IMR-90 (cell line): ENCODE results near the gene PAQR4. TPM values are rescaled to one million over a fixed set of nuclear protein-coding genes. Genes with fewer than 3 reads are reported as not detected.

ENCODE experiments used
- ATAC-seq: fragments of 200-7000 bp; cut with Tn5 transposase; 2 replicates; pipeline ENCODE4 v1.9.1; 2020; ENCODE audit warnings: low read depth, mild to moderate bottlenecking, moderate library complexity
- BruUV-seq: library from RNA; stranded (reverse); fragments of 400-500 nt; replicated peaks from 2 replicates; lab custom pipeline; 2021; lab: Mats Ljungman, UMichigan
- CTCF ChIA-PET: fragments of 300-600 bp; formaldehyde crosslinking; extraction: SDS; loops from one replicate; lab custom pipeline; 2021; ENCODE audit warnings: antibody characterized with exemption; lab: Yijun Ruan, JAX
- POLR2A ChIA-PET: fragments of 300-600 bp; sonication (Branson Sonifier 250); formaldehyde crosslinking; loops from one replicate; lab custom pipeline; 2022; ENCODE audit warnings: antibody characterized with exemption; ENCODE audit not compliant: unreplicated experiment; lab: Charles Lee
- DNase-seq: peaks from one replicate; pipeline ENCODE4 v3.0.0; 2013
- H2AFZ ChIP-seq: replicated peaks from 2 replicates; pipeline ENCODE3; 2013; ENCODE audit warnings: low read length, mild to moderate bottlenecking; ENCODE audit not compliant: poor library complexity
- H2AK5ac ChIP-seq: 2 replicates; pipeline ENCODE4 v1.6.1; 2013; ENCODE audit warnings: low read depth, low read length, inconsistent platforms
- H2AK9ac ChIP-seq: replicated peaks from 2 replicates; pipeline ENCODE3; 2013; ENCODE audit warnings: mild to moderate bottlenecking, low read depth, low read length, moderate library complexity; ENCODE audit not compliant: poor library complexity
- H2BK120ac ChIP-seq: 2 replicates; pipeline ENCODE4 v1.6.1; 2013; ENCODE audit warnings: low read depth, low read length, inconsistent platforms
- H2BK15ac ChIP-seq: 3 replicates; pipeline ENCODE4 v1.6.1; 2013; ENCODE audit warnings: low read depth, low read length, inconsistent platforms
- H2BK20ac ChIP-seq: 2 replicates; pipeline ENCODE4 v1.6.1; 2013; ENCODE audit warnings: low read depth, mild to moderate bottlenecking, inconsistent platforms, low read length, moderate library complexity
- H2BK5ac ChIP-seq: 2 replicates; pipeline ENCODE4 v1.6.1; 2013; ENCODE audit warnings: mild to moderate bottlenecking, low read depth, low read length, inconsistent platforms; ENCODE audit not compliant: poor library complexity, severe bottlenecking
- H3K14ac ChIP-seq: replicated peaks from 2 replicates; pipeline ENCODE4 v1.6.1; 2013; ENCODE audit warnings: low read depth, low read length, inconsistent platforms
- H3K18ac ChIP-seq: 2 replicates; pipeline ENCODE4 v1.6.1; 2013; ENCODE audit warnings: low read depth, low read length, control low read depth
- H3K23ac ChIP-seq: 2 replicates; pipeline ENCODE4 v1.6.1; 2013; ENCODE audit warnings: low read depth, low read length, inconsistent platforms
- H3K27ac ChIP-seq: 2 replicates; pipeline ENCODE4 v1.5.1; 2013; ENCODE audit warnings: mild to moderate bottlenecking, control low read depth, low read length; ENCODE audit not compliant: insufficient read depth
- H3K27me3 ChIP-seq: 2 replicates; pipeline ENCODE4 v1.6.1; 2013; ENCODE audit warnings: low read length; ENCODE audit not compliant: control insufficient read depth, insufficient read depth
- H3K36me3 ChIP-seq: 2 replicates; pipeline ENCODE4 v1.6.1; 2013; ENCODE audit warnings: low read length, mixed read lengths; ENCODE audit not compliant: control insufficient read depth, insufficient read depth
- H3K4ac ChIP-seq: 2 replicates; pipeline ENCODE4 v1.6.1; 2013; ENCODE audit warnings: low read depth, low read length, inconsistent platforms
- H3K4me1 ChIP-seq: 2 replicates; pipeline ENCODE4 v1.6.1; 2013; ENCODE audit warnings: low read length, mixed read lengths; ENCODE audit not compliant: control insufficient read depth, insufficient read depth
- H3K4me2 ChIP-seq: 2 replicates; pipeline ENCODE4 v1.6.1; 2013; ENCODE audit warnings: low read depth, mild to moderate bottlenecking, control low read depth, low read length, moderate library complexity
- H3K4me3 ChIP-seq: 2 replicates; pipeline ENCODE4 v1.5.1; 2013; ENCODE audit warnings: low read depth, mild to moderate bottlenecking, control low read depth, low read length, moderate library complexity; ENCODE audit not compliant: insufficient read depth
- H3K56ac ChIP-seq: 2 replicates; pipeline ENCODE4 v1.6.1; 2013; ENCODE audit warnings: low read length, inconsistent platforms; ENCODE audit not compliant: insufficient read depth; ENCODE audit errors: extremely low read depth
- H3K79me1 ChIP-seq, 2 experiments: 2 replicates each; pipeline ENCODE4 v1.6.1; 2013; ENCODE audit warnings: low read length in 2 of 2, inconsistent platforms in 1 of 2, low read depth in 1 of 2
- H3K9ac ChIP-seq: 2 replicates; pipeline ENCODE4 v1.6.1; 2013; ENCODE audit warnings: low read depth, low read length, control low read depth
- H3K9me1 ChIP-seq: 2 replicates; pipeline ENCODE4 v1.6.1; 2013; ENCODE audit warnings: low read length, inconsistent platforms; ENCODE audit not compliant: insufficient read depth
- H3K9me3 ChIP-seq: 2 replicates; pipeline ENCODE4 v1.6.1; 2013; ENCODE audit warnings: low read length; ENCODE audit not compliant: control insufficient read depth, insufficient read depth
- H4K20me1 ChIP-seq: 2 replicates; pipeline ENCODE4 v1.6.1; 2013; ENCODE audit warnings: low read length, inconsistent platforms; ENCODE audit not compliant: insufficient read depth
- H4K5ac ChIP-seq: 2 replicates; pipeline ENCODE4 v1.6.1; 2013; ENCODE audit warnings: mild to moderate bottlenecking, low read depth, low read length, control low read depth
- H4K8ac ChIP-seq, 2 experiments: 2 replicates each; pipeline ENCODE4 v1.6.1; 2013; ENCODE audit warnings: low read depth in 2 of 2, low read length in 2 of 2, control low read depth in 1 of 2, inconsistent platforms in 1 of 2
- H4K91ac ChIP-seq: 2 replicates; pipeline ENCODE4 v1.6.1; 2013; ENCODE audit warnings: low read depth, low read length, inconsistent platforms; ENCODE audit not compliant: insufficient read depth
- BHLHE40 ChIP-seq: fragments of 150-350 bp; IDR thresholded peaks from 2 replicates; pipeline ENCODE4 v1.6.1; 2016; ENCODE audit warnings: mild to moderate bottlenecking, low read depth, low read length
- CEBPB ChIP-seq: IDR thresholded peaks from 2 replicates; pipeline ENCODE4 v1.6.1; 2012; ENCODE audit warnings: low read depth, low read length, improper control_type of control experiment
- CHD1 ChIP-seq: IDR thresholded peaks from 2 replicates; pipeline ENCODE4 v1.6.1; 2012; ENCODE audit warnings: low read depth, low read length, improper control_type of control experiment
- FOS ChIP-seq: fragments of 150-350 bp; IDR thresholded peaks from 2 replicates; pipeline ENCODE4 v1.6.1; 2016; ENCODE audit warnings: low read depth, low read length
- MAZ ChIP-seq: IDR thresholded peaks from 2 replicates; pipeline ENCODE4 v1.6.1; 2012; ENCODE audit warnings: low read depth, mild to moderate bottlenecking, low read length, improper control_type of control experiment, moderate library complexity, borderline replicate concordance
- NFE2L2 ChIP-seq: fragments of 150-350 bp; IDR thresholded peaks from 2 replicates; pipeline ENCODE4 v1.6.1; 2016; ENCODE audit warnings: low read depth, mild to moderate bottlenecking, low read length
- POLR2A ChIP-seq: IDR thresholded peaks from 2 replicates; pipeline ENCODE4 v1.6.1; 2012; ENCODE audit warnings: mild to moderate bottlenecking, low read depth, low read length
- RAD21 ChIP-seq: IDR thresholded peaks from 2 replicates; pipeline ENCODE4 v1.6.1; 2012; ENCODE audit warnings: low read length, improper control_type of control experiment
- RCOR1 ChIP-seq: IDR thresholded peaks from 2 replicates; pipeline ENCODE4 v1.6.1; 2012; ENCODE audit warnings: mild to moderate bottlenecking, low read length, improper control_type of control experiment; ENCODE audit not compliant: insufficient replicate concordance
- RFX5 ChIP-seq: IDR thresholded peaks from 2 replicates; pipeline ENCODE4 v1.8.0; 2012; ENCODE audit warnings: low read depth, mild to moderate bottlenecking, low read length, moderate library complexity
- WGBS, 2 experiments: methylation state at CpG; one replicate each; pipeline versions ENCODE4 v1.1.5 to v1.1.7; 2013; ENCODE audit warnings: missing lambda C conversion rate in 2 of 2; ENCODE audit not compliant: insufficient read length in 1 of 2; ENCODE audit errors: extremely low coverage in 2 of 2; 5-methylcytosine and 5-hydroxymethylcytosine counted together
- dilution Hi-C: fragments of 300-500 bp; cut with HindIII; formaldehyde crosslinking; loops from one replicate; pipeline ENCODE4 v1.14.3; 2018; ENCODE audit warnings: low sequenced_read_pairs; ENCODE audit not compliant: unreplicated experiment
- in situ Hi-C: fragments of 300-500 bp; cut with MboI; formaldehyde crosslinking; loops from 3 replicates; pipeline ENCODE4 v1.14.3; 2019; ENCODE audit warnings: low sequenced_read_pairs, inconsistent platforms, mixed read lengths
- intact Hi-C: fragments of 100-400 bp; cut with micrococcal nuclease; formaldehyde crosslinking; loops from 2 replicates; pipeline ENCODE4 v1.10.0; 2022
- polyA plus RNA-seq, 3 experiments: library from polyadenylated mRNA; depleted of rRNA; stranded (reverse); fragments of >200 nt; gene quantifications; 2 replicates each; pipeline ENCODE4 v1.2.3, GENCODE V29; 2012; ENCODE audit warnings: low replicate concordance in 1 of 3
- total RNA-seq: library from RNA; depleted of rRNA; stranded (reverse); fragments of >200 nt; gene quantifications from 2 replicates; pipeline ENCODE4 v1.2.3, GENCODE V29; 2012

Gene PAQR4
- total and polyA plus RNA-seq, 2 of the 4 experiments (the other 2 are of a cell fraction): 2.2 to 10.0 TPM

DNA sequence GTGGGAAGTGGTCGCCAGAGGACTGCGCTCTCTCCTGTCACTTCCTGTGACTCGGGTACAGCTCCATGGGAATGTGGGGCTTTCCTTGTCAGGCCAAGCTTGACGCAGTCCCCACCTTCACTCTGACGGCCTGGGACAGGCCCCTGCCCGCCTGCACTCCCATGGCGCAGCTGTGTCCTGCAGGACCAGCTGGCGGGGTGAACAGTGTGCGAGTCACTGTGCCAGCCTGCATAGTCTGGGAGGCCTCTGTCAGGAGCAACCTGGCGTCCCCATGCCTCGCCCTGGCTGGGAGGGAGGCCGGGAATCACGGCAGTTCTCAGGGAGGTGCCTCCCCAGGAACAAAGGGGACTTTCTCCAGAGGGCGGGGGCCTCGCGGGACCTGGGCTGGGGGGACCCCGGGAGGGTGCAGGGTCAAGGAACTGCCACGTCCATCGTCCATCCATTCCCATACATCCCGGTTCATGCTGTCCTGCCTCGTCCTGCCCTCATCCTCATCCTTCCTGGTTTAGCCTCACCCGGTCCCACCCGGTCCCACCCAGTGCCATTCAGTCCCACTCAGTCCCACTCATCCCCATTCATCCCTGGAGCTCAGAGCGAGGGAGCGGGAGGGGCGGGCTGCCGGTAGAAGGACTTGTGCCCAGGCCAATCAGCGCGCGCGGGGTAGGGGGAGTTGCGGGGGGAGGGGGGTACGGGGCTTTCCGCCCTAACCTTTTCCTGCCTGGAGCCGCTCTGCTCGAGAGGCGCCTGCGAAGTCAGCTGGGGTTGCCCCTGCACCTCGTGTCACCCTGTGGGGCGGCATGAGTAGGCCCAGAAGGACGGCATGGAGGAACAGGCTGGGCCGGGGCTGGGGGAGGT, 44.0 kb upstream of the PAQR4 start (continued):
- TF ChIP-seq RCOR1 (no peak), POLR2A (no peak)

DNA sequence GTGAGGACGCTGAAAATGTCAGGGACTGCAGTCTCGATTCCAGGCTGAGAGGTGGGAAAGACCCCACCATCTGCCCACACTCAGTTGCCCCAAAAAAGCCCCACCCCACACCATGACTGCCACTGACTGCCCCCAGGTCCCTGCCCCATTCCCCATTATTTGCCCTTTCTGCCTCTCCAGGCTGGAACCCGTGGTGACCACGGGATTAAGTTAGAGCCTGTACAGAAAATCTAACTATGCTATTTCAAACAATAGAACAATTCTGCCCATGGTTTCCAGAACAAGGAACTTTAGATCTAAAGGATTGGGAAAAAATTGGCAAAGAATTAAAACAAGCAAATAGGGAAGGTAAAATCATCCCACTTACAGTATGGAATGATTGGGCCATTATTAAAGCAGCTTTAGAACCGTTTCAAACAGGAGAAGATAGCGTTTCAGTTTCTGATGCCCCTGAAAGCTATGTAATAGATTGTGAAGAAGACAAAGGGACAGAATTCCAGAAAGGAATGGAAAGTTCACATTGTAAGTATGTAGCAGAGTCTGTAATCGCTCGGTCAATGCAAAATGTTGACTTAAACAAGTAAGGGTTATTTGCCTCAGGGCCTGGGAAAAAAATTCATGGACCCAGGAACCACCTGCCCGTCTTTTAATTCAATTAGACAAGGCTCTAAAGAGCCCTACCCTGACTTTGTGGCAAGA, 43.0 kb upstream of the PAQR4 start:
- CTCF ChIA-PET: interaction anchor here (0.7 to 1.2 kb wide), 2 partner anchors 13 to 20 kb away, joined by 3 read pairs; no protein-coding TSS in a partner anchor
- POLR2A ChIA-PET: no interaction called here
- H3K27ac ChIP-seq: no peak overlapping the region

More for the DNA sequence above, 43.0 kb upstream of the PAQR4 start:
- Histone ChIP-seq H3K36me3 (peaks cover 24% of the 10 kb centered on the region), H4K8ac (no peak overlapping the region), H3K4me1 (no peaks in the 10 kb centered on the region), H3K18ac (no peak overlapping the region), H3K23ac (no peak overlapping the region), H3K9me1 (no peaks in the 10 kb centered on the region), H2AK9ac (no peak overlapping the region), H3K4me2 (no peak overlapping the region), H3K4me3 (no peak overlapping the region), H3K9me3 (no peaks in the 10 kb centered on the region), H3K56ac (no peak overlapping the region; the same call in 1 of the 2 replicates), H2BK20ac (no peak overlapping the region), H2AFZ (no peak overlapping the region), H2BK15ac (no peak overlapping the region), H3K27me3 (no peaks in the 10 kb centered on the region), H3K4ac (no peak overlapping the region), H3K14ac (no peak overlapping the region), H2BK5ac (no peak overlapping the region), H4K5ac (no peak overlapping the region), H3K79me1 (peaks cover 6 to 40% of the 10 kb centered on the region in 2 experiments), H4K91ac (no peak overlapping the region), H3K9ac (no peak overlapping the region), H2BK120ac (no peak overlapping the region), H2AK5ac (no peak overlapping the region), H4K20me1 (peaks cover 6% of the 10 kb centered on the region; the same call in 1 of the 2 replicates)
- 80% methylated on average over 1 of the region's 9 CpGs; no CpG with 5 or more reads in 1 of the 2 experiments for WGBS, 2 experiments
- no peak for TF ChIP-seq BHLHE40
- no peak for TF ChIP-seq CHD1
- TF ChIP-seq FOS: no peak
- no peak for TF ChIP-seq NFE2L2
- TF ChIP-seq RAD21: no peak
- TF ChIP-seq MAZ: no peak
- TF ChIP-seq RFX5: no peak
- TF ChIP-seq RCOR1: no peak
- no peak for TF ChIP-seq CEBPB
- intact Hi-C loops: no loop called here
- ATAC-seq: no peak
- DNase-seq: no peak
- in situ Hi-C loops: no loop called here
- no TSS peak for BruUV-seq
- dilution Hi-C loops: no loop called here
